Measurements from ENCODE around the gene C19orf81.

C19orf81 gene

GRCh38 chr19:50651174-50651573, 1.9 kb downstream of the C19orf81 start:
- H3K14ac ChIP-seq (ENCODE audit: low read length in 2 of 2): no peak overlapping the region
- H3K27ac ChIP-seq (ENCODE audit: low read length, poor library complexity, severe bottlenecking): no peak overlapping the region
- H3K4ac ChIP-seq (ENCODE audit: low read depth in 1 of 2, low read length in 2 of 2): no peak overlapping the region
- DNase-seq: no peak
- H2AFZ ChIP-seq (ENCODE audit: low read depth, low read length): no peak overlapping the region
- H2BK15ac ChIP-seq (ENCODE audit: low read depth, poor library complexity, severe bottlenecking): no peak overlapping the region
- no peaks in the 10 kb centered on the region for H3K79me1 ChIP-seq (replicated peaks; ENCODE audit: low read length, poor library complexity, severe bottlenecking)
- no peak overlapping the region for H2BK5ac ChIP-seq (ENCODE audit: low read depth, low read length, poor library complexity, severe bottlenecking)
- no peak overlapping the region for H2AK5ac ChIP-seq (ENCODE audit: low read length, severe bottlenecking)
- WGBS: 89% methylated on average over 2 of the region's 2 CpGs
- no peak overlapping the region for H3K4me3 ChIP-seq (ENCODE audit: insufficient read depth in 1 of 2, low read depth in 1 of 2, low read length in 2 of 2)
- H2BK12ac ChIP-seq (ENCODE audit: low read length in 2 of 2): no peak overlapping the region
- H4K8ac ChIP-seq (ENCODE audit: low read length): no peak overlapping the region
- no peak overlapping the region for H3K4me2 ChIP-seq (ENCODE audit: low read length, poor library complexity, severe bottlenecking)
- no peaks in the 10 kb centered on the region for H3K36me3 ChIP-seq (ENCODE audit: control insufficient read depth in 1 of 2, insufficient read depth in 2 of 2, low read depth in 1 of 2, low read length in 2 of 2)
- H3K18ac ChIP-seq (ENCODE audit: low read depth in 1 of 2, low read length in 2 of 2): no peak overlapping the region
- peaks cover 0 to 28% of the 10 kb centered on the region in 2 experiments for H3K27me3 ChIP-seq (ENCODE audit: control insufficient read depth in 1 of 2, insufficient read depth in 1 of 2, low read length in 2 of 2)
- no peak overlapping the region for H4K91ac ChIP-seq (ENCODE audit: low read length)
- no peaks in the 10 kb centered on the region for H3K4me1 ChIP-seq (ENCODE audit: control insufficient read depth, insufficient read depth, low read depth, low read length)
- H3K23ac ChIP-seq (ENCODE audit: low read length in 2 of 2): no peak overlapping the region
- no peak overlapping the region for H2BK120ac ChIP-seq (ENCODE audit: low read depth, low read length)
- H3K9ac ChIP-seq (ENCODE audit: low read length): no peak overlapping the region
- H3K9me3 ChIP-seq (ENCODE audit: control insufficient read depth, low read length): peaks cover 12% of the 10 kb centered on the region

DNA sequence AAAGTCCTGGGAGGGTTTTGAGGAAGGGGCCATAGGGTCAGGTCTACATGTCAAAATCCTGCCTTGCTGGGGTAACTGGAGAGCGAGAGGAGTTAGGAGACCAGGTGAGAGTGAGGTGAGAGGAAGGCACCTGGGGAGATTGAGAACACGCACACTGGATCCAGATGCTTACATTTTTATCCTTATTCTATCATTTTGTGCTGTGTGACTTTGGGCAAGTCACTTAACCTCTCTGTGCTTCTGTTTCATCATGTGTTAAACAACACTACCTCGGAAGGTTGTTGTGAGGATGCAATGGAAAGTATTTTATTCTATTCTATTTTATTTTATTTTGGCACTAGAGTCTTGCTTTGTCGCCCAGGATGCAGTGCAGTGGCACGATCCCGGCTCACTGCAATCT, 3.5 kb downstream of the C19orf81 start:
- H3K23ac ChIP-seq (ENCODE audit: low read length in 2 of 2): no peak overlapping the region
- no peak for DNase-seq
- H3K9me3 ChIP-seq (ENCODE audit: control insufficient read depth, low read length): peaks cover 12% of the 10 kb centered on the region
- H3K14ac ChIP-seq (ENCODE audit: low read length in 2 of 2): no peak overlapping the region
- H2BK5ac ChIP-seq (ENCODE audit: low read depth, low read length, poor library complexity, severe bottlenecking): no peak overlapping the region
- no peak overlapping the region for H3K4me3 ChIP-seq (ENCODE audit: insufficient read depth in 1 of 2, low read depth in 1 of 2, low read length in 2 of 2)
- H2BK120ac ChIP-seq (ENCODE audit: low read depth, low read length): no peak overlapping the region
- H4K8ac ChIP-seq (ENCODE audit: low read length): no peak overlapping the region
- no peaks in the 10 kb centered on the region for H3K4me1 ChIP-seq (ENCODE audit: control insufficient read depth, insufficient read depth, low read depth, low read length)
- no peak overlapping the region for H3K4ac ChIP-seq (ENCODE audit: low read depth in 1 of 2, low read length in 2 of 2)
- H3K79me1 ChIP-seq (replicated peaks; ENCODE audit: low read length, poor library complexity, severe bottlenecking): no peaks in the 10 kb centered on the region
- peaks cover 0 to 30% of the 10 kb centered on the region in 2 experiments for H3K27me3 ChIP-seq (ENCODE audit: control insufficient read depth in 1 of 2, insufficient read depth in 1 of 2, low read length in 2 of 2)
- no peak overlapping the region for H2AFZ ChIP-seq (ENCODE audit: low read depth, low read length)
- H3K9ac ChIP-seq (ENCODE audit: low read length): no peak overlapping the region
- no peak overlapping the region for H3K27ac ChIP-seq (ENCODE audit: low read length, poor library complexity, severe bottlenecking)
- WGBS: 93% methylated on average over 3 of the region's 6 CpGs
- H3K36me3 ChIP-seq (ENCODE audit: control insufficient read depth in 1 of 2, insufficient read depth in 2 of 2, low read depth in 1 of 2, low read length in 2 of 2): no peaks in the 10 kb centered on the region
- no peak overlapping the region for H2AK5ac ChIP-seq (ENCODE audit: low read length, severe bottlenecking)
- no peak overlapping the region for H3K18ac ChIP-seq (ENCODE audit: low read depth in 1 of 2, low read length in 2 of 2)
- no peak overlapping the region for H2BK15ac ChIP-seq (ENCODE audit: low read depth, poor library complexity, severe bottlenecking)
- H3K4me2 ChIP-seq (ENCODE audit: low read length, poor library complexity, severe bottlenecking): no peak overlapping the region
- H2BK12ac ChIP-seq (ENCODE audit: low read length in 2 of 2): no peak overlapping the region
- no peak overlapping the region for H4K91ac ChIP-seq (ENCODE audit: low read length)

DNA sequence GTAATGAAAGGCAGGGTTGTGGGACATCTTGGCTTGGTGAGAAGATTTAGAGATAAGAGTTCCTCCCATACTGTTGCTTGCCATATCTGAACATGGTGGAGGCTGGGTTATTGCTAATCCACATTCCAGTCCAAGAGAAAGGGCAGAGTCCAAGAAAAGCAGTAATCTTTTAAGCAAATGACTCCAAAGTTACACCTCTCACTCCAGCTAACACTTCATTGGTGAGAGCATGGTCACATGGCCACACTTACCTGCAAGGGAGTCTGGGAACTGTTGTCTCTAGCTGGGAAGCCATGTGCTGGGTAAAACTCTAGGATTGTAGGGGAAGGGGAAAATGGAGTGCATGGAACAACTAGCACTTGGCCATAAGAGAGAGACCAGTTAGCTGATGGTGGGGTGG, 5.6 kb downstream of the C19orf81 start:
- H2BK12ac ChIP-seq (ENCODE audit: low read length in 2 of 2): no peak overlapping the region

GRCh38 chr19:50657222-50657669, 8.0 kb downstream of the C19orf81 start:
- no peak overlapping the region for H3K4me3 ChIP-seq (ENCODE audit: insufficient read depth in 1 of 2, low read depth in 1 of 2, low read length in 2 of 2)
- no peak overlapping the region for H2BK120ac ChIP-seq (ENCODE audit: low read depth, low read length)
- H3K23ac ChIP-seq (ENCODE audit: low read length in 2 of 2): no peak overlapping the region
- no peak overlapping the region for H3K18ac ChIP-seq (ENCODE audit: low read depth in 1 of 2, low read length in 2 of 2)
- H3K4ac ChIP-seq (ENCODE audit: low read depth in 1 of 2, low read length in 2 of 2): no peak overlapping the region
- no peak overlapping the region for H2AK5ac ChIP-seq (ENCODE audit: low read length, severe bottlenecking)
- H2BK15ac ChIP-seq (ENCODE audit: low read depth, poor library complexity, severe bottlenecking): no peak overlapping the region
- WGBS: 67% methylated on average over 5 of the region's 6 CpGs
- H4K8ac ChIP-seq (ENCODE audit: low read length): no peak overlapping the region
- H2BK5ac ChIP-seq (ENCODE audit: low read depth, low read length, poor library complexity, severe bottlenecking): no peak overlapping the region
- H2AFZ ChIP-seq (ENCODE audit: low read depth, low read length): no peak overlapping the region
- peaks cover 0 to 46% of the 10 kb centered on the region in 2 experiments for H3K27me3 ChIP-seq (ENCODE audit: control insufficient read depth in 1 of 2, insufficient read depth in 1 of 2, low read length in 2 of 2)
- H3K9me3 ChIP-seq (ENCODE audit: control insufficient read depth, low read length): peaks cover 12% of the 10 kb centered on the region
- no peak for DNase-seq
- H3K9ac ChIP-seq (ENCODE audit: low read length): peak overlapping the region; percentile 57
- no peaks in the 10 kb centered on the region for H3K36me3 ChIP-seq (ENCODE audit: control insufficient read depth in 1 of 2, insufficient read depth in 2 of 2, low read depth in 1 of 2, low read length in 2 of 2)
- no peak overlapping the region for H3K27ac ChIP-seq (ENCODE audit: low read length, poor library complexity, severe bottlenecking)
- no peak overlapping the region for H4K91ac ChIP-seq (ENCODE audit: low read length)
- no peak overlapping the region for H2BK12ac ChIP-seq (ENCODE audit: low read length in 2 of 2)
- H3K79me1 ChIP-seq (replicated peaks; ENCODE audit: low read length, poor library complexity, severe bottlenecking): no peaks in the 10 kb centered on the region
- H3K4me1 ChIP-seq (ENCODE audit: control insufficient read depth, insufficient read depth, low read depth, low read length): no peaks in the 10 kb centered on the region
- H3K14ac ChIP-seq (ENCODE audit: low read length in 2 of 2): no peak overlapping the region
- H3K4me2 ChIP-seq (ENCODE audit: low read length, poor library complexity, severe bottlenecking): no peak overlapping the region

More for the DNA sequence above, 5.6 kb downstream of the C19orf81 start:
- Histone ChIP-seq H2BK5ac (ENCODE audit: low read depth, low read length, poor library complexity, severe bottlenecking) (no peak overlapping the region), H3K36me3 (ENCODE audit: control insufficient read depth in 1 of 2, insufficient read depth in 2 of 2, low read depth in 1 of 2, low read length in 2 of 2) (no peaks in the 10 kb centered on the region), H3K9ac (ENCODE audit: low read length) (no peak overlapping the region), H4K91ac (ENCODE audit: low read length) (no peak overlapping the region), H2AFZ (ENCODE audit: low read depth, low read length) (no peak overlapping the region), H4K8ac (ENCODE audit: low read length) (no peak overlapping the region), H3K4ac (ENCODE audit: low read depth in 1 of 2, low read length in 2 of 2) (no peak overlapping the region), H2AK5ac (ENCODE audit: low read length, severe bottlenecking) (no peak overlapping the region), H3K4me1 (ENCODE audit: control insufficient read depth, insufficient read depth, low read depth, low read length) (no peaks in the 10 kb centered on the region), H3K27me3 (ENCODE audit: control insufficient read depth in 1 of 2, insufficient read depth in 1 of 2, low read length in 2 of 2) (peaks cover 0 to 30% of the 10 kb centered on the region in 2 experiments), H3K18ac (ENCODE audit: low read depth in 1 of 2, low read length in 2 of 2) (no peak overlapping the region), H2BK120ac (ENCODE audit: low read depth, low read length) (no peak overlapping the region), H3K14ac (ENCODE audit: low read length in 2 of 2) (no peak overlapping the region), H3K9me3 (ENCODE audit: control insufficient read depth, low read length) (peaks cover 12% of the 10 kb centered on the region), H3K4me3 (ENCODE audit: insufficient read depth in 1 of 2, low read depth in 1 of 2, low read length in 2 of 2) (no peak overlapping the region), H3K23ac (ENCODE audit: low read length in 2 of 2) (no peak overlapping the region), H3K4me2 (ENCODE audit: low read length, poor library complexity, severe bottlenecking) (no peak overlapping the region), H3K27ac (ENCODE audit: low read length, poor library complexity, severe bottlenecking) (no peak overlapping the region), H3K79me1 (replicated peaks; ENCODE audit: low read length, poor library complexity, severe bottlenecking) (no peaks in the 10 kb centered on the region), H2BK15ac (ENCODE audit: low read depth, poor library complexity, severe bottlenecking) (no peak overlapping the region)
- DNase-seq: no peak

All from mesenchymal stem cell (in vitro differentiated cells and primary cell).